AG08396 (cell line): ENCODE results near the gene MOB3C.

Experiments used
- DNase-seq: peaks from one replicate; pipeline ENCODE4 v3.0.0; 2012; ENCODE audit warnings: low spot score, mixed read lengths

The MOB3C gene

DNA sequence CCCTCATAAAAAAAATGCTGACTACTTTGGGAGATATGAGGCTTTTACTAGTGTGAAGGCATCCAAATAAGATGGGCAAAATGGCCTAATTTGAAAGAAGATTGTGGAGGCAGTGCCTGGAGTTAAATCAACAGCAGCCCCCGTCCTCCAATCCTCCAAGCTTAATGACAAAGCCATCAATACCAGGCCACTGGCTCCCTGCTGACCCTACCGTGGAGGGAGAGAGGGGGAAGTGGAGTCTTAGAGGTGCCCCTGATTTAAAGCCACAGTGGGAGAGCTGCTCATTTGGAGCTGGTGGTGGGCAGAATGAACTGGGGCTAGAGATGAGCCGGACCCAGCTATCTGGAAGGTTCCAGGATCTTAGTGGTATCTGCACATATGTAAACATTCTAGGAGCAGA lies 40.8 kb downstream of the MOB3C start:
- DNase-seq, result no peak

DNA sequence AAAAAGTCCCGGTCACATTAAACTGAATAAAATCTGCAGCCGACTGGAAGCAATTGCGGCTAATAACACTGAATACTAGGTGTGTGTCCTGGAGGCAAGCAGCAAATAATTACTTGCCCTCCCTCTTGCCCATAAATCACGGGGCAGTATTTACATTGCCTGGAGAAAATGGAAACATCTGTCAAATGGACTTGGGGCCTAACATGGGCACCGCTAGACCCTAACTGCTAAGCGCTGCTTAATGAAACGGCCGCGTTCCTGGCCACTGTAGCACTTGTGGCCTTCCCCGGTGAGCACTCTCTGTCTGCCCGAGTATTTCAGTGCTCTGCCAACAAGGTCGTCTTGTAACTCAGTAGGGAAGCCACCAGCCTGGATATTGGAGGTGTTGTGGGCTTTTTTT lies 41.3 kb downstream of the MOB3C start:
- no peak for DNase-seq

DNA sequence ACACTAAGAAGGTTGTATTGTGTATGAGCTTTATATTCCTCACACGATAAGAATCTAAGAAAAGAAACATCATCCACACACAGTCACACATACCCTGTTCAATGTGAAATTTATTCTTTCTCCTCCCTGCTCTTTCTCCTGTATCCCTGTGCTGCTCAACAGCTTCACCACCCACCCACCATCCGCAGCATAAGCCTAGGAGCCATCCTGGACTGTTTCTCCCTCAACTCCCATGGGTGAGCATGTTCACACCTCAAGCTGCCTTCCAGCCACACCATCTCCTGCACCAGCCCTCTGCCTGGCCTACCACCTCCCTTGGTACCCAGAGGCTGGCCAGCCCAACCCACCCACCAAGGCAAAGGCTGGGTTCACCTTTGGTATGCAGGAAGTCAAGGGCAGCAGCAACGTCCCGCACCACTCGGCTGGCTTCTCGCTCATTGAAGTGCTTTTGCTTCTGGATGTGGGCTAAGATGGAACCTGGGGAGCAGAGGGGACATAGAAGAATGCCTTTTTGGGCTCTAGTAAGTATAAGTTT lies 44.9 kb downstream of the MOB3C start:
- no peak for DNase-seq

DNA sequence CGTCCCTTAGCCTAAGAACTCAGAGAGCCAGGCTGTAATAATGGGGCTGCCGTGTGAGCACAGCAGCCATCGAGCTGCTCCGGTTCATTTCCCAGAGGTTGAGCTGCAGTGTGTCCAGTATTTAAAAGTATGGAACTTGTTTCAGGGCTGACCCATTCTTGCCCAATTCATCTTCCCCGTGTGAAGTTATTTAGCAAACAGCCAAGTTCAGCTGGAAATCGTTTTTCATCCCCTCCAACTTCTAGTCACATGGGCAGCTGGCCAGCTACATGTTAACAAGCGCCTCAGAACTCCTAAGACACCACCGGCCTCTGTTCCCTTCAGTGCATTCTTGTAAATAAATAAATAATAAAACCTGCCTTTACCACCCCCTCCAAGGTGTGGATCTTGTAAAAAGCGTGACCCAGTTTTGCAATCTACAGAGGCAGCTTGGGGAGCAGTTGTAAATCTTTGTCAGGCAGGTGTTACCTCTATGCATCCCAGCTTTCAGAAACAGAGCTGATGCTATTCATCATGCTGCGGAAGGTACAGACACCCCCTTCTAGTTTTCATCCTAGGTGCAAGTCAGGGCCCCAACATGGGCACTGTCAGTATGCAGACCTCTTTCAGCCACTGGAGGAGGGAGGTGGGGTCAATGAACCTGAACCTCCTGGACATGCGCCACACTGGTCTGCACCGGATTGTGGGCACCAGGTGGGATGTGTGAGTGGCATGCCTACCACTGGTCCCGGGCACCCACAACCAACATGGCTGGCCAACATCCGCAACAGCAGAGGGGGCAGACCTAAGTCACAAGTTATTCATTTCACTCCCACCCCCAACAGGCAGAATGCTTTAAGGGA lies 46.5 kb downstream of the MOB3C start:
- DNase-seq, result no peak

DNA sequence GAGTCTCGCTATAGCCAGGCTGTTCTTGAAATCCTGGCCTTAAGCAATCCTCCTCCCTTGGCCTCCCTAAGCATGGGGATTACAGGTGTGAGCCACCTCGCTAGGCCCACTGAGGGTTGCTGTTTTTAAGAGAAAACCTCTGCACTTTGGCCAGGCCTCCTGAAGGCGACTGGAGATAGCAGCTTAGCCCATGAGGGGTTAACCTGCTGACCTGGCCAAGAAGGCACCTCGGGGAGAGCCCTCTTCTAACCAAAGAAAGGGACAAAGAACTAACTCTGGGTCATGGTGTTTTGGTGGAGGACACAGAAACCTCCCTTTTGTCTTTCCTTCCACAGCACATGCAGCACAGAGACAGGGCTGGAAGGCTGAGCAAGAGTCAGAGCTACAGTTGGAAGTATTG lies 47.5 kb downstream of the MOB3C start:
- no peak for DNase-seq

DNA sequence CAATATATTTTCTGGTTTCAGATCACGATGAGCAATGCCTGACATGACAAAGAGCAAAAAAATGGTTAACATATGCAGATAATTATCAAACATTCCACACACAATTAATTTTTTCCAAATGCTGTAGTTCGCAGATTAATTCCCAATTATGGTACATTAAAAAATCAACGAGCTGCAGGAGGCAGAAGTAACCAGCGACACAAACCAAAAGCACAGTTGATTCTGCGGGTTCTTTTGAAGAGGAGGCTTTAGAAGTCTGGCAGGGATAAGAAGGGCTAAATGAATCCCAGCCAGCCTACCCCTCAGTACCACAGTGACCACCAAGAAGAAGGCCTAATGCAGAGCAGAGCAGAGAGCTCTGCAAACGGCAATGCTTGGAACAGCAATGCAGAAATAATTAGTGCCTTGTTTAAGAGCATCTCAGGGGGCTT lies 48.1 kb downstream of the MOB3C start:
- DNase-seq, result no peak

DNA sequence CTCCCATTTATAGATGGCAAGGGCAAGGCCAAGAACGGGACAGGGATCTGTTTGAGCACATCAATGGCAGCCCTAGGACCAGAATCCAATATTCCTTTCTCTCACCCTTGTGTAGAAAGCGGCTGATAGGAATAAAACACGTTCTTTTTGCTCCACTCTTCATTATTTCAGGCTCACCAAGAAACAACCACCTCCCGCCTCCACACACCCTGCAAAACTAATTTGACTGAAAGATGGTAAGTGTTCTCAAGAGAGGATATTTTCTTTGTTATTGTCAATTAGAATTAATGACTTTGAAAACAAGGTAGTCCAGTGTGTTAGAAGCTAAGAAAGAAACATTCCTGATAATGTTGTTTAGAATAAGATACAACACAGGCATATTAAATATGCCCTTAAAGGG lies 53.3 kb downstream of the MOB3C start:
- no peak for DNase-seq

DNA sequence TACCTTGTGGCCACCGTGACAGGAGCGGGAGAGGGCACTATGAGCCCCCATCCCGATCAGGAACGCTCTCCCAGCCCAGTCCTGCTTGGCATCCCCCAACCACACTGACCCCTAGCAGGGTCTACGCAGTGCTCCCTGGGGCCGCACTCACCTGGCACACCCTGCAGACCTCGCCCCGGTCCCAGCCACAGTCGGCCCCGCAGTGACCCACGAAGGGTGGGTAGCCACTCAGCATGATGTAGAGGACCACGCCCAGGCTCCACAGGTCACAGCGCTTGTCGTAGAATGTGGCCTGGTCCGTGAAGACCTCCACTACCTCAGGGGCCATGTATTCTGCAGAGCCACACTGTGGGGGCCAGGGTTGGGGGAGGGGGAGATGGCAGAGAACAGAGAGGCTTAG lies 54.1 kb downstream of the MOB3C start:
- no peak for DNase-seq

DNA sequence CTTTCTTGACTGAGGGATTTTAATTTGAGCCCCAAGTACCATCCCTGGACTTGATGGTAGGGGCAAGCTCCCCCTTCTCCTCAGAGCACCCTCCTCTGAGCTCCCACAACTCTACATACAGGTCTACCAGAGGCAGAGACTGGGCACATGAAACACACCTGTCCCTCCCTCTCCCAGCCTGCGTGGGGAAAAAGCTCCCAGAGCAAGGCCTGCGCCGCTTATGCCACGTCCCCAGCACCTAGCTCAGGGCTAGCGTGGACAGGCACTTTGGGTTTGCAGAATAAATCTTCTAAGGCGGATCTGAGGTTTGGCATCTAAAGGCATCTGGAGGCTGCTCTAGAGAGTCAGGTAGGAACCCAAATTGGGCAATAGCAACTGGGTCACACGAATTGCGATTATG lies 57.6 kb downstream of the MOB3C start:
- no peak for DNase-seq

DNA sequence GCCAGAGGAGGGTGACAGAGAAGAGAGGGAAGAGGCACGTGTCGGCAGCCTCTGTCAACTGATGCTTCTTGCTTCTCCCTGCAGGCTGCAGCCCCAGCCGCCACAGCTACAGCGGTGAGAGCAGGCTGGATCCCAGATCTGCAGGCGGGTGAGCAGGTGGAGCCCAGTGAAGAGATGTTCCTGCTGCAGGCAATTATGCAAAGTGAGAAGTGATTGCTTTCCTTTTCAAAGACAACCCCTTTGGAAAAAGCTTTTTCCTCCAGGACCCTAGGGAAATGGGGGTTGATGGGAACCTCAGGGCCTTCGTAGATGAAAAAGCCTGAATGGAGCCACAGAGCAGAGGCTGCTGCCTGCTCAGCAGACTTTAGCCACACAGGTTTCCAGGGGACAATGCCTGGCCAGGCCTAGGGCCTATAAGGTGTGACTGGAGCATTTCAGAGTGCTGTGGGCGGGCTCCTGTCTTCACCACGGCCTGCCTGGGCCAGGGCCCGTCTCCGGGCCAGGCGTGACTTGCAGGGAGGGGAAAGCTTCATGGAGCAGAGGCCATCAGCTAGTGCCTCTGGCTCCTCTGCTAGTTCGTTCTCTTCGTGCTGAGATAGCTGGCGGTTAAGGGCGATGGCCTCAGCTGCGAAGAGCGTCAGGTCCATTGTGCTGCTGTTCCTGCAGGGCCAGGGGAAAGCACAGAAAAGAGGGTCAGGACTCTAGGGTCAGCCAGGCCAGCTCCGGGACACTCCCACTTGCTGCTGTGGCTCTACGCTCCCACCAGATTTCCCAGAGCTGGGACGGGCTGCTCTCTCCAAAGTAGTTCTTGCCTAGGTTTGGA lies 58.3 kb downstream of the MOB3C start:
- no peak for DNase-seq
